Epithelial cell of esophagus (primary cell): ENCODE measurements around the gene TSPAN9.

Experiments
- DNase-seq: peaks from one replicate; pipeline ENCODE4 v3.0.0; 2010; ENCODE audit warnings: low read depth
- H3K4me3 ChIP-seq: 2 replicates; pipeline ENCODE4 v1.5.1; 2011; ENCODE audit warnings: mild to moderate bottlenecking, low read length, control low read depth
- TF ChIP-seq, protein P1 (sequence below): IDR thresholded peaks from 2 replicates; pipeline ENCODE4 v1.5.1; 2011; ENCODE audit warnings: low read depth, mild to moderate bottlenecking, low read length, control low read depth, inconsistent platforms; ENCODE audit not compliant: insufficient read depth; ENCODE audit errors: missing control alignments

Gene TSPAN9

DNA sequence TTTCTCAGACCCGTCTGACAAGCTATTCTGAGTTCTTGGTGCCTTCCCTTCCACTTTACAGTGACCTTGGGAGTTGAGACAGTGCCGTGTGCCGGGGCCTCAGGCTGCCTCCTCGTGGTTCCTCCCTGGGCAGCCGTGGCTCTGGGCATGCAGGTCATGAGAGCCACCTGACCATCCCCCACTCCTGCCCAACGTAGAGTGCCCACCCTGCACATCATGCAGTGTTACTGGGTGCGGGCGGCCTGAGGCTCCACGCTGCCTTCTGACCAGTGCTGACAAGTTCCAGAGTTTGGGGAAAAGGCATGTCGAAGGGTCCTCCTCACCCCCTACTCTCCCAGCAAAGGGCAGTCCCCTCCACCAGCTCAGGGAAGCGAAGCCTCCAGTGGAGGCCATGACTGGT lies 190.5 kb downstream of the TSPAN9 start:
- TF ChIP-seq, protein P1, sequence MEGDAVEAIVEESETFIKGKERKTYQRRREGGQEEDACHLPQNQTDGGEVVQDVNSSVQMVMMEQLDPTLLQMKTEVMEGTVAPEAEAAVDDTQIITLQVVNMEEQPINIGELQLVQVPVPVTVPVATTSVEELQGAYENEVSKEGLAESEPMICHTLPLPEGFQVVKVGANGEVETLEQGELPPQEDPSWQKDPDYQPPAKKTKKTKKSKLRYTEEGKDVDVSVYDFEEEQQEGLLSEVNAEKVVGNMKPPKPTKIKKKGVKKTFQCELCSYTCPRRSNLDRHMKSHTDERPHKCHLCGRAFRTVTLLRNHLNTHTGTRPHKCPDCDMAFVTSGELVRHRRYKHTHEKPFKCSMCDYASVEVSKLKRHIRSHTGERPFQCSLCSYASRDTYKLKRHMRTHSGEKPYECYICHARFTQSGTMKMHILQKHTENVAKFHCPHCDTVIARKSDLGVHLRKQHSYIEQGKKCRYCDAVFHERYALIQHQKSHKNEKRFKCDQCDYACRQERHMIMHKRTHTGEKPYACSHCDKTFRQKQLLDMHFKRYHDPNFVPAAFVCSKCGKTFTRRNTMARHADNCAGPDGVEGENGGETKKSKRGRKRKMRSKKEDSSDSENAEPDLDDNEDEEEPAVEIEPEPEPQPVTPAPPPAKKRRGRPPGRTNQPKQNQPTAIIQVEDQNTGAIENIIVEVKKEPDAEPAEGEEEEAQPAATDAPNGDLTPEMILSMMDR = no peak
- no peak for DNase-seq
- H3K4me3 ChIP-seq = no peak overlapping the region

DNA sequence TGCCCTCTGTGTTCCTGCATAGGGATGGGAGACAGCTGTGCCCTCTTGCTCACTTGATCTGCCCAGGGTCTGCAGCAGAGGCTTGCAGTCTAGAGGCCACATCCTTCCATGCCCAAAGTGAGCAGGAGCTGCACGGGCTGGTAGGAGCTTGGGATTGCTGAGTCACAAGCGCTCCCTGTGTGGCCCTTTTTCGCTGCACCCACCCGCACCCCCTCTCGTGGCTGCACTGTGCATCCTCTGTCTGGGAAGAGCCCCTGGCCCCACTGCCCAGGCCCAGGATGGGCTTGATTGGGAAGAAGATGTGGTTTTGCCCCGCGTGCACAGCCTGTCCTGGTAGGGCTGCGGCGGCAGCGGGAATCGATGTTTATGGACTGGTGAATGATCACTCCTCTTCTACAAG lies 192.4 kb downstream of the TSPAN9 start:
- H3K4me3 ChIP-seq = no peak overlapping the region
- TF ChIP-seq, protein P1 = no peak
- no peak for DNase-seq

DNA sequence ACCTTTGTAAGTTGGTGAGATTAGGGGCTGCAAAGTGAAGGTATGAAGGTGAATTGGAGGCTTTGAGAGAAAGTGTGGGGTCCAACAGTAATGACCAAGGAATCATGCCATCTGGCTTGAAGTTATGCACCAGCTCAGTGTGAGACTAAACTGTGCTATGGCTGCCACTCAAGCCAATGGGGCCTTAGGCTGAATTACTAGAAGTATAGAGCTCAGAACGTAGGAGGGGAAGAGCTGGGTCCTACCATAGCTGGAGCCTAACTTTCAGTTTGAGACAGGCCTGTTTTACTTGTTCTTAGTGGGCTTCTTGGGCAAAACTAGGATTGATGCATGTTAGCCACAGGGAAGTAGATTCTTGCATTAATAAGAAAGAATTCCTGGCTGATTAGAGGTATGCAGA lies 194.0 kb downstream of the TSPAN9 start:
- TF ChIP-seq, protein P1 = no peak
- DNase-seq = no peak
- H3K4me3 ChIP-seq = no peak overlapping the region

DNA sequence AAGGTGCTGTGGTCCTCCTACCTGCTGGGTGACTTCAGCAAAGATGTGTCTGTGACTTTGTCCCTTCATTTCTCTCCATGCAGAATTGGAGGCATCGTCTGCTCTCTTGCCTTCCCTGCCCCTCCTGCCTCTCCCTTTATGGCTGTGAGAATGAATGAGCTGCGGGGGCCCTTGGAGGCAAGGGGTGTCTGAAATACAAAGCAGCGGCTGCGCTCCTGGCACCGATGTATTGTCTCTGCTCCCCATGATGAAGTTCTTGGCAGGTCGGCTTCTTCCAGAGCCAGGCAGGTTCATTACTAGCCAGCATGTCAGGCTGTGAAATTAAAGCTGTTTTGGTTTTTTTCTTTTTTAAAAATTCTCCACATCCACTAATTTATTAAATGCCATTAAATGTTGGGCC lies 194.5 kb downstream of the TSPAN9 start:
- DNase-seq = no peak
- no peak overlapping the region for H3K4me3 ChIP-seq
- TF ChIP-seq, protein P1 = no peak

DNA sequence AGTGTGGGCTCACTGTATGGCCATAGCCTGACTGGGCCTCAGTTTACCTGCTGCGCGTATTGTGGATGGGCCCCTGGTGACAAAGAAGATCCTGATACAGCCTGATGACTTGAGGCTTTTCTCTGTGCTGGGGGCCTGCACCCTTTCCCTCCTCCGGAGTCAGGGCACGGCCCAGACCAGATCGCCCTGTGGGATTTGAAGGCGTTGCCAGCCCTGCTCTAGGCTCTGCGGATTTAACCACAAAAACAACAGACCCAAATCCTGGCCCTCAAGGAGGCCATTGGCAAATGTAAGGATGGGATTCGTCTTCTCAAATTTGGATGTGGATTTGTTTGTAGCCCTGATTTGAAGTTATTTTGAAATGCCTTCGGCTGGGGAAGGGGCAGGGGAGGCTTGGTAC lies 195.8 kb downstream of the TSPAN9 start:
- DNase-seq = no peak
- H3K4me3 ChIP-seq = no peak overlapping the region
- TF ChIP-seq, protein P1 = no peak

DNA sequence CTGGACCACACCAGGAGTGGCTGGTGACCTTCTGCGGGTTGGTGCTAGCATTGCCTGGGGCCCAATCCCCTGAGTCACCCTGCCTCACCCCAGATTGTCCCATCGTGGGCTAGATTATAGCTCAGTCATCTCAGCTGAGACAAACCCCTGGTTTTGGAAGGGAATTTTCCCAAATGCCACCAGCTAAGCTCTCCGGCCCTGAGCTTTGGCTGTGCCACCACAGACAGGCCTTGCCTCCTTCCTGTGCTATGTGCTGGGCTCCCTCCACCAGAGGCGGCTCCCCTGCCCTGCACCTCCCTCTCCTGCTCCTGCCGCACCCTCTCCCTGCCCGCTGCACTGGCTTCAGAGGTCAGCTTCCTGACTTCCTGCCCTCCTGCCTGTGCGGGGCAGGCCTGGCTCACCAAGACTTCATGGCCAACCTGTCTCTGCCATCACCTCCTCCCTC lies 196.3 kb downstream of the TSPAN9 start:
- DNase-seq = peak; percentile 34
- H3K4me3 ChIP-seq = no peak overlapping the region
- TF ChIP-seq, protein P1 = no peak

DNA sequence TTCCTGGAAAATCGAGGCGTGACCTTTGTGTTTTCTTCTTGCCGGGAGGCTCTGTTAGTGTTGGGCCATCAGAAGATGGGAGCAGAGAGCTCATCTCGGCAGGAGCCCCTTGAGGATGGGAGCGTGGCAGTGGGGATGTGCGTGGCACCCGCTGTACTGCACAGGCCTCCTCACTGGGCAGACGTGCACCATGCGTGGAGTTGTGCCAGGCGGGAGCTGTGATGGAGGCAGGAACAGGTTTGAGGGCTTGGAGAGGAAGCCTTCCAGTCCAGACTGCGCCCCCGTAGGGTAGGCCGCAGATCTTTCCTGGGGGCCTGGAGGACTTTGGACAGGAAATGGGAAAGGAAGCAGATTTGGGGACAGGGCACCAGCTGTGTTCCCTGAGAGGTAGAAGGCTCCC lies 197.5 kb downstream of the TSPAN9 start:
- no peak for DNase-seq
- H3K4me3 ChIP-seq = no peak overlapping the region
- TF ChIP-seq, protein P1 = no peak
